MM.1S (cell line): Measurements from ENCODE around the gene ZFYVE28.

Experiments used
- DNase-seq: peaks from one replicate; pipeline ENCODE4 v3.0.0-alpha.2; 2015
- H2AFZ ChIP-seq: fragments of 300-600 bp; sonication (generic); 2 replicates; pipeline ENCODE4 v1.6.0; 2016; ENCODE audit warnings: antibody characterized with exemption, low read length
- H3F3A ChIP-seq: fragments of 300-600 bp; sonication (generic); 2 replicates; pipeline ENCODE4 v1.6.1; 2016; ENCODE audit warnings: mild to moderate bottlenecking, antibody characterized with exemption, low read length, moderate library complexity, mixed read lengths; ENCODE audit not compliant: insufficient read depth
- H3K27ac ChIP-seq: fragments of 300-600 bp; sonication (generic); 2 replicates; pipeline ENCODE4 v1.5.1; 2016; ENCODE audit warnings: mild to moderate bottlenecking, low read length
- H3K27me3 ChIP-seq: fragments of 300-600 bp; sonication (generic); replicated peaks from 2 replicates; pipeline ENCODE4 v1.6.0; 2016; ENCODE audit warnings: low read length; ENCODE audit not compliant: insufficient read depth
- H3K36me3 ChIP-seq: fragments of 300-600 bp; sonication (generic); replicated peaks from 2 replicates; pipeline ENCODE4 v1.6.1; 2016; ENCODE audit warnings: mild to moderate bottlenecking, low read length, mixed read lengths; ENCODE audit not compliant: insufficient read depth
- H3K4me1 ChIP-seq: fragments of 300-600 bp; sonication (generic); 2 replicates; pipeline ENCODE4 v1.6.1; 2016; ENCODE audit warnings: low read length, mixed read lengths
- H3K4me2 ChIP-seq: fragments of 300-600 bp; sonication (generic); 2 replicates; pipeline ENCODE4 v1.6.0; 2016; ENCODE audit warnings: low read depth, low read length
- H3K4me3 ChIP-seq: fragments of 300-600 bp; sonication (generic); 2 replicates; pipeline ENCODE4 v1.5.1; 2016; ENCODE audit warnings: low read length, mixed read lengths
- H3K79me2 ChIP-seq: fragments of 300-600 bp; sonication (generic); 2 replicates; pipeline ENCODE4 v1.6.1; 2016; ENCODE audit warnings: mixed run types, low read length, mixed read lengths
- H3K9ac ChIP-seq: fragments of 300-600 bp; sonication (generic); 2 replicates; pipeline ENCODE4 v1.6.1; 2016; ENCODE audit warnings: low read length, mixed read lengths
- H3K9me2 ChIP-seq: fragments of 300-600 bp; sonication (generic); replicated peaks from 2 replicates; pipeline ENCODE4 v1.6.1; 2016; ENCODE audit warnings: mild to moderate bottlenecking, low read length, mixed read lengths; ENCODE audit not compliant: insufficient read depth
- H3K9me3 ChIP-seq: fragments of 300-600 bp; sonication (generic); replicated peaks from 2 replicates; pipeline ENCODE4 v1.6.1; 2016; ENCODE audit warnings: mild to moderate bottlenecking, low read length, mixed read lengths; ENCODE audit not compliant: insufficient read depth
- H4K20me1 ChIP-seq: fragments of 300-600 bp; sonication (generic); 2 replicates; pipeline ENCODE4 v1.6.1; 2016; ENCODE audit warnings: mild to moderate bottlenecking, low read length, moderate library complexity, mixed read lengths; ENCODE audit not compliant: insufficient read depth
- CTCF ChIP-seq: fragments of 300-600 bp; sonication (generic); IDR thresholded peaks from 2 replicates; pipeline ENCODE4 v1.5.1; 2016; ENCODE audit warnings: antibody characterized with exemption, low read length, mixed read lengths
- EZH2 ChIP-seq: fragments of 300-600 bp; sonication (generic); optimal IDR thresholded peaks from 2 replicates; pipeline ENCODE3; 2017; ENCODE audit warnings: low read depth, mild to moderate bottlenecking, antibody characterized with exemption, low read length, mixed read lengths
- EZH2phosphoT487 ChIP-seq: fragments of 300-600 bp; sonication (generic); IDR thresholded peaks from 2 replicates; pipeline ENCODE4 v1.6.1; 2018; ENCODE audit warnings: antibody characterized with exemption, low read length

The ZFYVE28 gene

GRCh38 chr4:2399631-2400190 is 18.7 kb downstream of the ZFYVE28 start:
- TF ChIP-seq CTCF (no peak), EZH2phosphoT487 (no peak), EZH2 (no peak)
- no peaks in the 10 kb centered on the region for H3K36me3 ChIP-seq
- H3K9me2 ChIP-seq = no peaks in the 10 kb centered on the region
- no peaks in the 10 kb centered on the region for H3F3A ChIP-seq
- H3K9ac ChIP-seq = no peak overlapping the region
- no peak overlapping the region for H2AFZ ChIP-seq
- H3K4me3 ChIP-seq = no peak overlapping the region
- no peaks in the 10 kb centered on the region for H3K9me3 ChIP-seq
- H3K4me2 ChIP-seq = no peak overlapping the region
- no peak for DNase-seq
- no peaks in the 10 kb centered on the region for H3K27me3 ChIP-seq
- peaks cover under 1% of the 10 kb centered on the region; the same call in 1 of the 2 replicates for H3K4me1 ChIP-seq
- no peaks in the 10 kb centered on the region for H4K20me1 ChIP-seq
- no peak overlapping the region for H3K27ac ChIP-seq
- H3K79me2 ChIP-seq = peaks cover 33% of the 10 kb centered on the region

GRCh38 chr4:2399216-2399615 is 19.2 kb downstream of the ZFYVE28 start:
- Histone ChIP-seq H3K4me3 (no peak overlapping the region), H3F3A (no peaks in the 10 kb centered on the region), H4K20me1 (no peaks in the 10 kb centered on the region), H3K9ac (no peak overlapping the region), H3K4me1 (peaks cover 5% of the 10 kb centered on the region; the same call in 1 of the 2 replicates), H3K4me2 (no peak overlapping the region), H3K27me3 (no peaks in the 10 kb centered on the region), H3K27ac (no peak overlapping the region), H2AFZ (no peak overlapping the region), H3K79me2 (peaks cover 38% of the 10 kb centered on the region), H3K36me3 (no peaks in the 10 kb centered on the region), H3K9me3 (no peaks in the 10 kb centered on the region), H3K9me2 (no peaks in the 10 kb centered on the region)
- no peak for DNase-seq
- TF ChIP-seq EZH2 (no peak), CTCF (no peak), EZH2phosphoT487 (no peak)

DNA sequence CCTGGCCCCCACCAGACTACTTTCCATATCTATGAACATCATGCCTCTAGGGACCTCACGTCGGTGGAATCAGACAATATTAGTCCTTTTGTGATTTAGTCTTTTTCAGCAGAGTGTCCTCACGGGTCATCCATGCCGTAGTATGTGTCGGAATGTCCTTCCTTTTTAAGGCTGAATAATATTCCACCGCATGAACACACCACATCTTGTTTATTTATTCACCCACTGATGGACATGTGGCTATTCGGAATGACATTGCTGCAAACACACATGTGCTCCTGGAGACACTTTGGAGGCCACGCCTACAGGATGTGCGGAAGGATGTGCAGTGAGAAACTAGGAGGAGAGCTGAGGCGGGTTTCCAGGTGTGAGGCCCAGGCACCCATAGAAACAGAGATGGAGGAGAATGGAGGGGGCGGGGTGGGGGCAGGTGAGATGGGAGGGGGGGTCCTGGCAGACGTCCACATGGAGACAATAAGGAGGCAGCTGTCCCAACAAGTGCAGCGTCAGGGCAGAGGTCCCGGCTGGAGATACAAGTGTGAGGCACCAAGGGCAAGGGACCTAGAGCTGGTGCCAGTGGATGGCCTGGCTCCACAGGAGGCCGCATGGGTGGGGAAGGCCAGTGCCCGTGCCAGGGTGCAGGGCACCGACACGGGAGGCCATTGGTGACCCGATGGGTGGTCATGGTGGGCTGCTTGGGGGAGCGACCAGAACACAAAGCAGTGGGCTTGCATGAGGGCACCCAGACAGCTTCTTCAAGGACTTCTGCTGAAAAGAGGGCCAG is 20.7 kb downstream of the ZFYVE28 start:
- peaks cover 40% of the 10 kb centered on the region for H3K79me2 ChIP-seq
- no peaks in the 10 kb centered on the region for H3K27me3 ChIP-seq
- no peaks in the 10 kb centered on the region for H3K9me3 ChIP-seq
- H2AFZ ChIP-seq = no peak overlapping the region
- H3K4me1 ChIP-seq = peaks cover 7% of the 10 kb centered on the region; the same call in 1 of the 2 replicates
- H3F3A ChIP-seq = no peaks in the 10 kb centered on the region
- no peaks in the 10 kb centered on the region for H3K9me2 ChIP-seq
- no peaks in the 10 kb centered on the region for H4K20me1 ChIP-seq
- no peaks in the 10 kb centered on the region for H3K36me3 ChIP-seq
- H3K4me2 ChIP-seq = no peak overlapping the region
- no peak overlapping the region for H3K27ac ChIP-seq
- no peak overlapping the region for H3K4me3 ChIP-seq
- H3K9ac ChIP-seq = no peak overlapping the region
- no peak for DNase-seq
- TF ChIP-seq EZH2 (no peak), EZH2phosphoT487 (no peak), CTCF (no peak)
